Astrocyte of the spinal cord (primary cell): Measurements from ENCODE around the gene CFAP157.

ENCODE experiments used
- DNase-seq: peaks from one replicate; pipeline ENCODE4 v3.0.0; 2011; ENCODE audit warnings: low read depth, low spot score
- H3K4me3 ChIP-seq: 2 replicates; pipeline ENCODE4 v1.5.1; 2011; ENCODE audit warnings: low read depth, mild to moderate bottlenecking, low read length, moderate library complexity
- CTCF ChIP-seq: IDR thresholded peaks from 2 replicates; pipeline ENCODE4 v1.5.1; 2012; ENCODE audit warnings: low read depth, mild to moderate bottlenecking, low read length, inconsistent platforms
- in situ Hi-C: cut with HindIII; loops from 2 replicates; pipeline ENCODE4 v1.10.0; 2017; ENCODE audit warnings: low sequenced_read_pairs

The CFAP157 gene

GRCh38 chr9:127717766-127718165 is 11.0 kb downstream of the CFAP157 start:
- no peak for TF ChIP-seq CTCF
- in situ Hi-C loops: no loop called here
- no peak for DNase-seq
- no peak overlapping the region for H3K4me3 ChIP-seq

GRCh38 chr9:127720031-127720864 is 13.5 kb downstream of the CFAP157 start:
- H3K4me3 ChIP-seq: no peak overlapping the region
- DNase-seq: no peak
- TF ChIP-seq CTCF: no peak
- in situ Hi-C loops: no loop called here

- in situ Hi-C loops: no loop called here
- H3K4me3 ChIP-seq: no peak overlapping the region
- DNase-seq: no peak
- no peak for TF ChIP-seq CTCF
Observed at GRCh38 chr9:127720865-127721227, 14.1 kb downstream of the CFAP157 start.

GRCh38 chr9:127721391-127721821 is 14.6 kb downstream of the CFAP157 start:
- no peak overlapping the region for H3K4me3 ChIP-seq
- DNase-seq: no peak
- no peak for TF ChIP-seq CTCF
- in situ Hi-C loops: no loop called here

GRCh38 chr9:127722055-127722745 is 15.4 kb downstream of the CFAP157 start:
- in situ Hi-C loops: no loop called here
- DNase-seq: no peak
- H3K4me3 ChIP-seq: no peak overlapping the region
- no peak for TF ChIP-seq CTCF

GRCh38 chr9:127723013-127723412 is 16.2 kb downstream of the CFAP157 start:
- in situ Hi-C loops: no loop called here
- TF ChIP-seq CTCF: no peak
- no peak for DNase-seq
- no peak overlapping the region for H3K4me3 ChIP-seq
